ENCODE results near the gene PER2.

- TF ChIP-seq CTCF (IDR thresholded peaks at IDR 0.05): no peak
- TF ChIP-seq POLR2A (IDR thresholded peaks at IDR 0.05): no peak
These were observed 38.5 kb upstream of the PER2 start for GRCh38 chr2:238326801-238327365.

Data from esophagus squamous epithelium (tissue), 4 donors.